Fibroblast of lung (primary cell): ENCODE data around the gene PCTP. TPM values are rescaled to one million over a fixed set of nuclear protein-coding genes. Genes with fewer than 3 reads are reported as not detected.
A peak's percentile ranks its signal among the peaks of the same experiment; 100 is the strongest.

Source experiments
- DNase-seq, 2 donors: peaks; one replicate each; pipeline versions ENCODE4 v3.0.0 to v3.0.0-alpha.2; 2010; ENCODE audit warnings: low read depth in 2 of 2
- H2AFZ ChIP-seq: 2 replicates; pipeline ENCODE4 v1.5.1; 2012; ENCODE audit warnings: low read length, control low read depth, inconsistent platforms
- H3K27ac ChIP-seq: 2 replicates; pipeline ENCODE4 v1.5.1; 2011; ENCODE audit warnings: low read length, control low read depth; ENCODE audit not compliant: insufficient read depth
- H3K27me3 ChIP-seq: 2 replicates; pipeline ENCODE4 v1.5.1; 2011; ENCODE audit warnings: mild to moderate bottlenecking, low read length; ENCODE audit not compliant: control insufficient read depth, insufficient read depth
- H3K36me3 ChIP-seq: 2 replicates; pipeline ENCODE4 v1.5.1; 2011; ENCODE audit warnings: low read length; ENCODE audit not compliant: control insufficient read depth, insufficient read depth
- H3K4me1 ChIP-seq: 2 replicates; pipeline ENCODE4 v1.5.1; 2011; ENCODE audit warnings: low read length; ENCODE audit not compliant: control insufficient read depth, insufficient read depth; ENCODE audit errors: extremely low read depth
- H3K4me2 ChIP-seq: 2 replicates; pipeline ENCODE4 v1.5.1; 2011; ENCODE audit warnings: low read length, control low read depth; ENCODE audit not compliant: insufficient read depth; ENCODE audit errors: extremely low read depth
- H3K4me3 ChIP-seq, 4 experiments: fragments of 200-600 bp in 1 of 4; sonication (generic) in 1 of 4; replicated peaks in 1 of 4; 2 replicates each; pipeline ENCODE4 v1.5.1; 2011 to 2016; ENCODE audit warnings: low read length in 4 of 4, low read depth in 3 of 4, mild to moderate bottlenecking in 3 of 4, control low read depth in 2 of 4, inconsistent platforms in 1 of 4, mixed read lengths in 1 of 4; ENCODE audit not compliant: insufficient read depth in 1 of 4; ENCODE audit errors: control extremely low read depth in 1 of 4
- H3K79me2 ChIP-seq: 2 replicates; pipeline ENCODE4 v1.5.1; 2012; ENCODE audit warnings: mild to moderate bottlenecking, low read length, inconsistent platforms; ENCODE audit not compliant: control insufficient read depth, insufficient read depth
- H3K9ac ChIP-seq: 2 replicates; pipeline ENCODE4 v1.5.1; 2011; ENCODE audit warnings: mild to moderate bottlenecking, low read length, control low read depth; ENCODE audit not compliant: insufficient read depth
- H3K9me3 ChIP-seq: 2 replicates; pipeline ENCODE4 v1.5.1; 2012; ENCODE audit warnings: low read depth, low read length; ENCODE audit not compliant: control insufficient read depth, insufficient read depth
- H4K20me1 ChIP-seq: 2 replicates; pipeline ENCODE4 v1.5.1; 2011; ENCODE audit warnings: low read length; ENCODE audit not compliant: control insufficient read depth, insufficient read depth; ENCODE audit errors: extremely low read depth
- CTCF ChIP-seq, 2 donors: IDR thresholded peaks in 1 of 2; conservative IDR thresholded peaks in 1 of 2; 1 replicate in 1 of 2; 2 replicates in 1 of 2; pipeline ENCODE4 v1.5.1; 2011 to 2012; ENCODE audit warnings: low read length in 2 of 2, control low read depth in 1 of 2, inconsistent platforms in 1 of 2, low read depth in 1 of 2, mild to moderate bottlenecking in 1 of 2
- EZH2 ChIP-seq: IDR thresholded peaks from 2 replicates; pipeline ENCODE4 v1.5.1; 2012; ENCODE audit warnings: low read length, control low read depth, mild to moderate bottlenecking; ENCODE audit errors: missing control alignments
- polyA plus RNA-seq, 2 donors: library from polyadenylated mRNA; depleted of rRNA in 1 of 2; stranded (reverse) in 1 of 2; unstranded in 1 of 2; fragments of >200 nt; gene quantifications; 2 replicates each; pipeline ENCODE4 v1.2.1, GENCODE V29; 2011 to 2012; ENCODE audit warnings: missing spikeins in 1 of 2
- total RNA-seq: library from RNA; depleted of rRNA; stranded (reverse); fragments of >200 nt; gene quantifications from 2 replicates; pipeline ENCODE4 v1.2.1, GENCODE V29; 2014

Gene PCTP
- total and polyA plus RNA-seq, 2 donors (not counting 1 experiment from before 2014, with no cell fraction given), result 20.4 to 20.6 TPM

DNA sequence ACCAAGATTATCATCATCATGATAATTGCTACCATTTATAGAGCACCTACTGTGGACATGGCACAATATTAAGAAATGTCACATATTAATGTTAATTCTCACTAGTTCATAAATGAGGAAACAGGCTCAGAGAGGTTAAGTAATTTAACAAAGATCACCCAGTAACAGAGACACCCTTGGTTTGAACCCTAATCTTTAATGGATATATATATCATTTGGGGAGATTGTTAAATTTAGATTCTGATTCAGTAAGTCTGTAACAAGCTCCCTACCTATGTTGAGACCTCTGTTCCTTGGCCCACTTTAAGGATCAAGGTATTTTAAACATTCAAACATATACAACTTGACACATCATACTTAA is 27.4 kb upstream of the PCTP start:
- Histone ChIP-seq H3K27me3 (no peaks in the 10 kb centered on the region), H3K4me2 (peak overlapping the region; percentile 55), H3K36me3 (no peaks in the 10 kb centered on the region), H3K27ac (no peak overlapping the region), H3K4me3 (peak overlapping the region in 1 of 4 experiments; percentile 59), H4K20me1 (no peaks in the 10 kb centered on the region), H3K9ac (no peak overlapping the region), H2AFZ (no peak overlapping the region), H3K9me3 (no peaks in the 10 kb centered on the region), H3K79me2 (no peaks in the 10 kb centered on the region), H3K4me1 (peaks cover 23% of the 10 kb centered on the region)
- TF ChIP-seq EZH2 (no peak), CTCF (conservative IDR thresholded peaks at IDR 0.05 in 1 of 2, IDR thresholded peaks at IDR 0.05 in 1 of 2; ENCODE audit: low read depth in 1 of 2, low read length in 2 of 2) (no peak)
- DNase-seq, result no peak

GRCh38 chr17:55726440-55726839 is 24.4 kb upstream of the PCTP start:
- peaks cover 29% of the 10 kb centered on the region for H3K4me1 ChIP-seq
- H2AFZ ChIP-seq, result no peak overlapping the region
- H3K4me3 ChIP-seq, result no peak overlapping the region
- TF ChIP-seq CTCF (conservative IDR thresholded peaks at IDR 0.05 in 1 of 2, IDR thresholded peaks at IDR 0.05 in 1 of 2; ENCODE audit: low read depth in 1 of 2, low read length in 2 of 2) (no peak), EZH2 (no peak)
- H4K20me1 ChIP-seq, result no peaks in the 10 kb centered on the region
- H3K79me2 ChIP-seq, result no peaks in the 10 kb centered on the region
- DNase-seq, result peak; percentile 93 to 98
- no peak overlapping the region for H3K27ac ChIP-seq
- no peaks in the 10 kb centered on the region for H3K27me3 ChIP-seq
- H3K4me2 ChIP-seq, result peak overlapping the region; percentile 39
- H3K36me3 ChIP-seq, result no peaks in the 10 kb centered on the region
- no peak overlapping the region for H3K9ac ChIP-seq
- H3K9me3 ChIP-seq, result no peaks in the 10 kb centered on the region

GRCh38 chr17:55727275-55727674 is 23.6 kb upstream of the PCTP start:
- Histone ChIP-seq H4K20me1 (no peaks in the 10 kb centered on the region), H3K27ac (no peak overlapping the region), H3K36me3 (no peaks in the 10 kb centered on the region), H3K4me2 (no peak overlapping the region), H3K9me3 (no peaks in the 10 kb centered on the region), H3K9ac (no peak overlapping the region), H3K27me3 (no peaks in the 10 kb centered on the region), H3K4me1 (peaks cover 36% of the 10 kb centered on the region), H2AFZ (no peak overlapping the region), H3K79me2 (no peaks in the 10 kb centered on the region), H3K4me3 (no peak overlapping the region)
- TF ChIP-seq CTCF (conservative IDR thresholded peaks at IDR 0.05 in 1 of 2, IDR thresholded peaks at IDR 0.05 in 1 of 2; ENCODE audit: low read depth in 1 of 2, low read length in 2 of 2), result no peak
- TF ChIP-seq EZH2, result no peak
- no peak for DNase-seq
